Astrocyte (in vitro differentiated cells and primary cell): ENCODE measurements around the gene CSH2. TPM values are rescaled to one million over a fixed set of nuclear protein-coding genes. Genes with fewer than 3 reads are reported as not detected.

Experiments
- DNase-seq: peaks from one replicate; pipeline ENCODE4 v3.0.0-alpha.2; 2010; ENCODE audit warnings: low read depth
- FAIRE-seq: peaks from 2 replicates; lab custom pipeline; 2011; peaks lifted over from hg19 to GRCh38; lab: Jason Lieb, UNC
- H2AFZ ChIP-seq: 2 replicates; pipeline ENCODE4 v1.6.0; 2012; ENCODE audit warnings: low read depth, low read length, inconsistent platforms
- H3K27ac ChIP-seq: 2 replicates; pipeline ENCODE4 v1.5.1; 2011; ENCODE audit warnings: low read depth, low read length, inconsistent platforms
- H3K27me3 ChIP-seq: 2 replicates; pipeline ENCODE4 v1.6.0; 2011; ENCODE audit warnings: low read length, inconsistent platforms; ENCODE audit not compliant: insufficient read depth
- H3K36me3 ChIP-seq: 2 replicates; pipeline ENCODE4 v1.5.1; 2011; ENCODE audit warnings: low read length, inconsistent platforms; ENCODE audit not compliant: insufficient read depth
- H3K4me1 ChIP-seq: 2 replicates; pipeline ENCODE4 v1.5.1; 2011; ENCODE audit warnings: low read length, inconsistent platforms; ENCODE audit not compliant: insufficient read depth
- H3K4me2 ChIP-seq: 2 replicates; pipeline ENCODE4 v1.6.0; 2012; ENCODE audit warnings: low read length, inconsistent platforms
- H3K4me3 ChIP-seq: 2 replicates; pipeline ENCODE4 v1.5.1; 2011; ENCODE audit warnings: low read depth, mild to moderate bottlenecking, low read length, inconsistent platforms; ENCODE audit not compliant: insufficient read depth
- H3K79me2 ChIP-seq: 2 replicates; pipeline ENCODE4 v1.6.0; 2012; ENCODE audit warnings: mild to moderate bottlenecking, low read length, inconsistent platforms; ENCODE audit not compliant: insufficient read depth
- H3K9ac ChIP-seq: 2 replicates; pipeline ENCODE4 v1.6.0; 2012; ENCODE audit warnings: mild to moderate bottlenecking, low read length, inconsistent platforms
- H3K9me3 ChIP-seq: 2 replicates; pipeline ENCODE4 v1.5.1; 2012; ENCODE audit warnings: low read depth, mild to moderate bottlenecking, low read length, inconsistent platforms; ENCODE audit not compliant: insufficient read depth
- H4K20me1 ChIP-seq: 2 replicates; pipeline ENCODE4 v1.6.0; 2012; ENCODE audit warnings: low read length, inconsistent platforms; ENCODE audit not compliant: insufficient read depth
- H3K27ac Mint-ChIP-seq: one replicate; pipeline ENCODE4 v1.8.0; 2021; ENCODE audit warnings: mild to moderate bottlenecking, mixed read lengths; ENCODE audit not compliant: unreplicated experiment
- H3K27me3 Mint-ChIP-seq: one replicate; pipeline ENCODE4 v1.8.0; 2021; ENCODE audit warnings: low read depth, mixed read lengths; ENCODE audit not compliant: unreplicated experiment
- H3K36me3 Mint-ChIP-seq: one replicate; pipeline ENCODE4 v1.8.0; 2021; ENCODE audit warnings: low read depth, mixed read lengths; ENCODE audit not compliant: unreplicated experiment
- H3K4me1 Mint-ChIP-seq: one replicate; pipeline ENCODE4 v1.8.0; 2021; ENCODE audit warnings: low read depth, mixed read lengths; ENCODE audit not compliant: unreplicated experiment
- H3K4me3 Mint-ChIP-seq: one replicate; pipeline ENCODE4 v1.8.0; 2021; ENCODE audit warnings: mild to moderate bottlenecking, moderate library complexity, mixed read lengths; ENCODE audit not compliant: unreplicated experiment
- H3K9me3 Mint-ChIP-seq: one replicate; pipeline ENCODE4 v1.8.0; 2021; ENCODE audit warnings: mild to moderate bottlenecking, mixed read lengths; ENCODE audit not compliant: unreplicated experiment
- EZH2 ChIP-seq: IDR thresholded peaks from 2 replicates; pipeline ENCODE4 v1.6.1; 2012; ENCODE audit warnings: mild to moderate bottlenecking, low read length, inconsistent platforms; ENCODE audit not compliant: insufficient read depth
- total RNA-seq: library from RNA; stranded (reverse); gene quantifications from 2 replicates; pipeline ENCODE4 v1.2.1, GENCODE V29; 2021
- TF ChIP-seq, protein P1 (sequence below): IDR thresholded peaks from 2 replicates; pipeline ENCODE4 v1.5.1; 2011; ENCODE audit warnings: low read depth, mild to moderate bottlenecking, inconsistent platforms, low read length, moderate library complexity; ENCODE audit not compliant: insufficient read depth

Gene CSH2
- total RNA-seq, 1 donor from 2014 or later = 4.3 TPM

DNA sequence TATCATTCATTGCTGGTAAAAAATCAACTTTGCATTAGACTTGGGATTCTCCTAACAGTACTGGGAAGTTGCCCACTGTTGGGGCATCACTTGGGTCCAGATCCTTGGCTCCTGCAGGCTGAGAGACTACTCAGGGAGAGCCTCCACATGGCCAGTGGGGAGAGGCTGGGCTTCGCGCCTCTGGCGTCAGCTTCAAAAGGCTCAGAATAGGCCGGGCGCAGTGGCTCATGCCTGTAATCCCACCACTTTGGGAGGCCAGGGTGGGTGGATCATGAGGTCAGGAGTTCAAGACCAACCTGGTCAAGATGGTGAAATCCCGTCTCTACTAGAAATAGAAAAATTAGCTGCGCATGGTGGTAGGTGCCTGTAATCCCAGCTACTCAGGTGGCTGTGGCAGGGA is 41.0 kb upstream of the CSH2 start:
- Histone ChIP-seq H3K36me3 (no peaks in the 10 kb centered on the region), H3K27ac (no peak overlapping the region), H3K9ac (no peak overlapping the region), H2AFZ (no peak overlapping the region), H3K9me3 (no peaks in the 10 kb centered on the region), H4K20me1 (no peaks in the 10 kb centered on the region), H3K79me2 (no peaks in the 10 kb centered on the region), H3K4me1 (no peaks in the 10 kb centered on the region), H3K4me3 (no peak overlapping the region), H3K4me2 (no peak overlapping the region), H3K27me3 (peaks cover 11% of the 10 kb centered on the region)
- no peak overlapping the region for H3K4me3 Mint-ChIP-seq
- no peaks in the 10 kb centered on the region for H3K9me3 Mint-ChIP-seq
- TF ChIP-seq, protein P1, sequence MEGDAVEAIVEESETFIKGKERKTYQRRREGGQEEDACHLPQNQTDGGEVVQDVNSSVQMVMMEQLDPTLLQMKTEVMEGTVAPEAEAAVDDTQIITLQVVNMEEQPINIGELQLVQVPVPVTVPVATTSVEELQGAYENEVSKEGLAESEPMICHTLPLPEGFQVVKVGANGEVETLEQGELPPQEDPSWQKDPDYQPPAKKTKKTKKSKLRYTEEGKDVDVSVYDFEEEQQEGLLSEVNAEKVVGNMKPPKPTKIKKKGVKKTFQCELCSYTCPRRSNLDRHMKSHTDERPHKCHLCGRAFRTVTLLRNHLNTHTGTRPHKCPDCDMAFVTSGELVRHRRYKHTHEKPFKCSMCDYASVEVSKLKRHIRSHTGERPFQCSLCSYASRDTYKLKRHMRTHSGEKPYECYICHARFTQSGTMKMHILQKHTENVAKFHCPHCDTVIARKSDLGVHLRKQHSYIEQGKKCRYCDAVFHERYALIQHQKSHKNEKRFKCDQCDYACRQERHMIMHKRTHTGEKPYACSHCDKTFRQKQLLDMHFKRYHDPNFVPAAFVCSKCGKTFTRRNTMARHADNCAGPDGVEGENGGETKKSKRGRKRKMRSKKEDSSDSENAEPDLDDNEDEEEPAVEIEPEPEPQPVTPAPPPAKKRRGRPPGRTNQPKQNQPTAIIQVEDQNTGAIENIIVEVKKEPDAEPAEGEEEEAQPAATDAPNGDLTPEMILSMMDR = no peak
- no peak for TF ChIP-seq EZH2
- H3K36me3 Mint-ChIP-seq = no peaks in the 10 kb centered on the region
- no peak overlapping the region for H3K27ac Mint-ChIP-seq
- H3K27me3 Mint-ChIP-seq = peaks cover 51% of the 10 kb centered on the region
- H3K4me1 Mint-ChIP-seq = no peaks in the 10 kb centered on the region
- FAIRE-seq (no peak), DNase-seq (no peak)

DNA sequence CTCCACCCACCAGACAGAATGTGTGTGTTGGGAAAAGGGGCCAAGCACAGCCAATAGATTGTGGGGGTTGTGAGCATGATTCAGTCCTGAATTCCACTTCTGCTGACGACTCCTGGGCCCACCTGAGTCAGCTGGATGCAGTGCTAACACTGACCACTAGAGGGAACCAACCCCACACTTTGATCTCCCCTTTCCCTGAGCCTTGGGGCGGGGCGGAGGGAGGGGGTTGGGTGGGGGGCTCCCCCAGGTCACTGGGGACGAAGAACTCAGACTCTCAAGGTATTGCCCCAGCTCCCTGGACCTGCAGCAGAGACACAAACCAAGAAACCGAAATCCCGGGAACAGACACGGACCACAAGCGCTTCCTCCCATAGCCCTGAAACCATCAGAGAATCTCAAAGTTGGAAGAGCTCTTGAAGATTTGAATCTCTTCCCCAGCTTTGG is 38.2 kb upstream of the CSH2 start:
- no peak overlapping the region for H3K4me3 ChIP-seq
- DNase-seq = peak; percentile 3
- H3K9ac ChIP-seq = no peak overlapping the region
- no peaks in the 10 kb centered on the region for H3K79me2 ChIP-seq
- no peaks in the 10 kb centered on the region for H3K9me3 Mint-ChIP-seq
- no peak for FAIRE-seq
- peaks cover 14% of the 10 kb centered on the region for H3K27me3 ChIP-seq
- no peaks in the 10 kb centered on the region for H3K36me3 Mint-ChIP-seq
- TF ChIP-seq, protein P1 = peak; percentile 58
- TF ChIP-seq EZH2 = no peak
- H3K27ac Mint-ChIP-seq = no peak overlapping the region
- no peak overlapping the region for H2AFZ ChIP-seq
- no peaks in the 10 kb centered on the region for H3K4me1 ChIP-seq
- H4K20me1 ChIP-seq = no peaks in the 10 kb centered on the region
- H3K27ac ChIP-seq = no peak overlapping the region
- no peaks in the 10 kb centered on the region for H3K9me3 ChIP-seq
- no peak overlapping the region for H3K4me3 Mint-ChIP-seq
- H3K4me1 Mint-ChIP-seq = no peaks in the 10 kb centered on the region
- no peaks in the 10 kb centered on the region for H3K36me3 ChIP-seq
- H3K4me2 ChIP-seq = no peak overlapping the region
- peaks cover 38% of the 10 kb centered on the region for H3K27me3 Mint-ChIP-seq

DNA sequence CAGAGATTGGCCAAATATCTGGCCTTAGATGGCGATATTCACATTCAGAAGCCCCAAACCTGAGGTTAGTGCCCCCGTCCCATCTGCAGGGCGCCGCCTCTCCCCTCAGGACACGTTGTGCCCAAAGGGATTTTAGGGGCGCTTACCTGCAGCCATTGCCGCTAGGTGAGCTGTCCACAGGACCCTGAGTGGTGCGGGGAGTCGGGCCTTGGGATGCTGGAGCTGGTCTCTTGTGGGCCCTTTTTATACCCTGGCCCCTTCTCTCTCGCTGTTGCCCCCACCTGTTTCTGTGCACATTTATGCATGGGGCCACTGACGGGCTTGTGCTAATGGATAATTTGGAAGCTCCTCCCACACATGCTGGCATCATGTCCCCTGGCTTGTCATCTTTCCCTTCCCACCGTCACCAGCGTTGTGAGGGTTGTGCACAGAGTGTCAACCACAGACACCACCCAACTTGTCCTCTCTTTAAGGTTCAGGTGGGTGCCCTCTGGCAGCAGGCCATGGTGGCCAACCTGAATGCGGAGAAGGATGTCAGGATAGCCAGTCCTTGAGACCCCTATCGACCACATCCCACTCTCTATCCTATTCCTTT is 37.7 kb upstream of the CSH2 start, which contains the start of gene CSHL1:
CSHL1 (minus strand) TSS at position 218 of the 595 bp plus-strand sequence; CDS start at position 156, 62 bp downstream.
- Histone ChIP-seq H3K36me3 (no peaks in the 10 kb centered on the region), H3K9ac (no peak within 1 kb of the TSS), H3K4me1 (no peaks in the 10 kb centered on the region), H3K27me3 (peaks cover 11% of the 10 kb centered on the region), H3K9me3 (no peaks in the 10 kb centered on the region), H3K79me2 (no peaks in the 10 kb centered on the region), H3K4me2 (no peak within 1 kb of the TSS), H2AFZ (no peak within 1 kb of the TSS), H4K20me1 (no peaks in the 10 kb centered on the region), H3K4me3 (no peak within 1 kb of the TSS), H3K27ac (no peak within 1 kb of the TSS)
- no peak within 1 kb of the TSS for H3K27ac Mint-ChIP-seq
- H3K27me3 Mint-ChIP-seq = peaks cover 33% of the 10 kb centered on the region
- FAIRE-seq = no peak
- TF ChIP-seq, protein P1 = no peak
- TF ChIP-seq EZH2 = no peak
- H3K4me3 Mint-ChIP-seq = no peak within 1 kb of the TSS
- H3K9me3 Mint-ChIP-seq = no peaks in the 10 kb centered on the region
- no peak for DNase-seq
- H3K36me3 Mint-ChIP-seq = no peaks in the 10 kb centered on the region
- H3K4me1 Mint-ChIP-seq = no peaks in the 10 kb centered on the region
